ENCODE results near the gene JADE1.

DNA sequence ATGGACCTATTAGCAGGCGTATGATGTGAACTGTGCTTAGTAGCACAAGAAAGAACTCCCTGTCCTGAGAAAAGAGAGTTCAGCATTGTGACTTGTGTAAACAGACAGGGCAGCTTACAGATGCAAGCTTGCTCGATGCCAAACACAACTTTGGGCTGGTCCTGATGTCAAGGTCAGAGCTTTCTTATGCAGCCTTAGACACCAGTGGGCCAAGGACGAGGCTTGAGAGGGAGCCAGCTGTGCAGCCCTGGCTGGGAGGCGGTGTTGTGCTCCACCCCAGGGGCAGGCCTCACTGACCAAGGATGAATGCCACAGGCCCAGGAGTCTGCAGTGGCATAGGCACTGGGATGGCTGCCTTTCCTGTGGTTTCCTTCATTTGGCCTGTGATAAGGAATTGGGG is 35.4 kb downstream of the JADE1 start:
- no peak for TF ChIP-seq POLR2A (IDR thresholded peaks at IDR 0.05; ENCODE audit: low read depth, low read length)
- no peak for TF ChIP-seq POLR2AphosphoS5 (IDR thresholded peaks at IDR 0.05; ENCODE audit: low read depth, low read length)
- TF ChIP-seq TAF1 (IDR thresholded peaks at IDR 0.05; ENCODE audit: borderline replicate concordance, low read depth, low read length) = no peak

Measured in GM12892 (cell line).